ENCODE data around the gene SUSD3.

SUSD3 gene

DNA sequence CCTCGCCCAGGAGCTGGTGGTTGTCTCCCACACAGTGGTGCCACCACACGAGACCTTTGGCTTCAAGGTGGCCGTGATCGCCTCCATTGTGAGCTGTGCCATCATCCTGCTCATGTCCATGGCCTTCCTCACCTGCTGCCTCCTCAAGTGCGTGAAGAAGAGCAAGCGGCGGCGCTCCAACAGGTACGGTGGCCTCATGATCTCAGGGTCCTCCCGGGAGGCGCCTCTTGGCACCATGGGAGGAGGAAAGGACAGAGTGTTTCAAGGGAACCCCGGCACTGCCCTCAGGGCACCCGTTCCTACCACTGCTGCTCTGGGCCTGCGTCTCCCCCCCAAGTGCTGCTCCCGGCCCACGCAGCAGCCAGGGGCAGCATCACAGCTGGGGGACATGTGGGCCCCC is 19.3 kb downstream of the SUSD3 start:
- no peak for DNase-seq

DNA sequence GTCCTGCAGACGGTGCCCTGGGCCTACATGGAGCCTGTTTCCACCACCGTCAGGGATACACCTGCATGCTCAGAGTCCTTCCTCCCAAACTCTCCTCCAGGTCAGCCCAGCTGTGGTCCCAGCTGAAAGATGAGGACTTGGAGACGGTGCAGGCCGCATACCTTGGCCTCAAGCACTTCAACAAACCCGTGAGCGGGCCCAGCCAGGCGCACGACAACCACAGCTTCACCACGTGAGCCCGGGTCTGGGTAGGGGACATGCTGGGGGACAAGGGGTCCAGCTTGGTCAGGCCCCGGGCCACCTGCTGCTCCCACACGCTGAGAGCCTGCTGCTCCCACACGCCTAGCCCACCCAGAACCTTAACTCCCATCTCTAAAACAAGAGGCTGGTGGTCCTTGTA is 20.9 kb downstream of the SUSD3 start:
- no peak for DNase-seq

GRCh38 chr9:93080406-93080805 is 21.9 kb downstream of the SUSD3 start:
- DNase-seq: no peak

- no peak for DNase-seq
Measured at GRCh38 chr9:93081081-93081529, 22.6 kb downstream of the SUSD3 start.

DNA sequence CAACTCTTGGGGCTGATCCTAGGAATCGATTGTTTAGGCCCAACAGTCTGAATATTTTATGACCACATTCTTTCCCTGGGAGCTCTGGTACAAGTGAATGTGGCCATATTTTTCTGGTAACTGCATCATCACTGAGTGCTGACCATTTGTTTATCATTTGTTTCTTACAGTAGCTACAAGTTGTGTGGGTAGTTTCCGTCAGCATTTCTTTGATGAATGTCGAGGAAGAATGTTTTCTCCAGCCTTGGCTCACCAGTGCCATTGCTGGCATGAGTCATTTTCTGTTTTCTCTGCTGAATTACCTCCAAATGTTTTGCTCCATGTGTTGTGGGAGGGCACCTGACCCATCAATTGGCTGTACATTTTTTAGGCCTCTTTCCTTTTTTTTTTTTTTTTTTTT is 23.4 kb downstream of the SUSD3 start:
- no peak for DNase-seq

DNA sequence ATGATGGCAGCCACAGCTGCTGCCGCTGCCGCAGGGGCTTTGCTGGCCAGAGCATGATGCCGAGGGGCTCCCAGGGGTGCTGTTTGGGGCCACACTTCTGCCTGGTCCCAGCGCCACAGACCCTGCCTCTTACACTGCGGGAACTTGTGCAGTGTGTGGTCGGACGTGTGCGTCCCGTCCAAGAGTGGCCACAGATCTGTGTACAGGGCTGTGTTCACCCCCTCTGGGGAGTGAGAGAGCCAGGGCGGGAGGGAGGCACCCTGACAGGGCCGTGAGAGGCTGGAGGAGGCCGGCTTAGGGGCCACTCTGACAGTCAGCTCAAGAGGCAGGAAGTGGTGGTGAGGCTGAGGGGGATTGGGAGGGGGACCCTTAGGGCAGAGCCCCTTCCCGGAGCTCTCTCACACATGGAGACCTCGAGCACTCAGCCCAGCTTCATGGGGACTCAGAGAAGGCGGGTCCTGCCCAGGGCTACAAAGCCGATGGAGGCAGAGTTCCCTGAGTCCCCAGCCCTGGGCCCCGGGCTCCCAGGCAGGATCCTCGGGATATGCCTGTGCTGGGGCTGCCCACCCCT is 24.4 kb downstream of the SUSD3 start:
- no peak for DNase-seq

GRCh38 chr9:93083592-93084470 is 25.3 kb downstream of the SUSD3 start:
- DNase-seq: no peak

GRCh38 chr9:93084471-93084881 is 26.0 kb downstream of the SUSD3 start:
- DNase-seq: no peak

DNA sequence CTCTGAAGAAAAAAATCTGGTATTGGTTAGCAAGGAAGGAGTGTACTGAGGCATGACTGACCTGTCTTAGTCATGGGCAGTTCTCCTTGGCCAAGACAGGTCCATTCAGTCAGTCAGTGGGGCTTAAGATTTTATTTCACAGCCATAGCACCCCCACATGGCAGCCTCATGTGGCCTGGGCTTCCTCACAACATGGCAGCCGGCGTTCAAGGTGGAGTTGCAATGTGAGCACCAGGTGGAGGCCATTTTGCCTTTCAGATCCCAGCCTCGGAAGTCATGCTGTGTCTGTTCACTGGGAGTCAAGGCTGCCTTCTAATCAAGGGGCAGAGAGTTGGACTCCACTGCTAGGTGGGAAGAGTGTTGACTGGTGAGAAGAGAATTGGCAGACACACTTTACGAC is 27.2 kb downstream of the SUSD3 start:
- no peak for DNase-seq

DNA sequence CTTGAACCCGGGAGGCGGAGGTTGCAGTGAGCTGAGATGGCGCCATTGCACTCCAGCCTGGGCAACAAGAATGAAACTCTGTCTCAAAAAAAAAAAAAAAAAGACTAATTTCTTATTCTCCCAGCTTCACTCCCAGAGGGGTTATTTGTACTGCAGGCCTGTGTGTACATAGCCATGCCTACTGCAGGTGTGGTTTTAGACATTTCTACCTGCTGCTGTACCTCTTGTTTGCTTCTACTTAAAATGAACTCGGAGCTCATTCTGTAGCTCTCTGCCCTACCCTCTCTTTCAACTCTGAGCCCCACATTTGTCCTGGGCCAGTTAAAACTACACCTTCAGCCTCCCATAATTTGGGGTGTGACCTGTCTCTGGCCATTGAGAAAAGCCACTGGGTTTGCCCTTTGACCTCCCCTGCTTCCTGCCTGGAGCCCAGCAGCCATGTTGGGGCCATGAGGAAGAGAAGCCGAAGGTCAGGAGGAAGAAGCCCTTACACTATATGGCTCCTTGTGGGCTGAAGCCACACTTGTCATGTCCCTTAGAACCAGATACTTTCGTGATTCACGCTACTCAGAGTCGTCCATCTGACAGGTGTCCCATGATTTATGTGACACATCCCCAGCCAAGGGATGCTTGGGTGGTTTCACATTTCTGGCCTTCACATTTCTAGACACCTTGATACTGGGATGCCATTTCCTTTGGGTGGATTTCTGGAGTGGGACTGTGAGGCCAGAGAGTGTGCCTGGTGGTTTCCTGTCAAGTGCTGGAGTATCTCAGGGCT is 28.1 kb downstream of the SUSD3 start:
- DNase-seq: no peak

- no peak for DNase-seq
Measured at GRCh38 chr9:93087971-93088655, 29.6 kb downstream of the SUSD3 start.

DNA sequence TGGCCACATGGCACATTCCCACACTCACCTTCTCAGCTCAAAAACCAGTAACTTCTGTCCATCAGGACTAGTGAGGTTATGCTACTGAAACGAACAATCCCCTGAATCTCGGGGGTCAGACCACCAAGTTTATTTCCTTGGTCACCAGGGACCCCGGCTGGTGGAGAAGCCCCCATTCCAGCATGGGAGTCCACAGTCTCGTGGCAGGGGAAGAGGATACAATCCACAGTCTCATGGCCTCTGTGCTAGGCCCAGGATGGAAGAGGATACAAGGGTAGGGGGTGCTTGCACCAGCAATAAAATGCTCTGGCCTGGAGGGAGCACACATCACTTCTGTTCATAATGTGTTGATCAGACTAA is 30.1 kb downstream of the SUSD3 start:
- no peak for DNase-seq

DNA sequence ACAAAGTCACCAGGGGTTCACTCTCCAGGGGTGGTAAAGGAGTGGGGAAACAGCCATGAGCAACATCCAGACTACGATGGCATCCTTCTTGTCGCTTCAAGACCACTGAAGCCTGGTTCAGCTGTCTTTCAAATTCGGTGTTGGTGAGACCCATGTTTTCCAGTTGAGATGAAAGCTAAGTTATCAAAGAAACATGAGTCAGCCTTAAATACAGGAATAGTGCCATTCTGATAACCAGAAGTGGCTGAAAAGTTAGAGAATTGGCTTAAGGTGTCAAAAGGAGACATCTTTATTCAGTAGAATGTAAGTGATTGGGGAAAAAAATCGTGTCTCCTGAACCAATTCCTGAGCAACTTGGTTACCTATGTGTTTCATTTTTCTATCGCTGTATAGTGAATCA is 30.5 kb downstream of the SUSD3 start:
- no peak for DNase-seq

DNA sequence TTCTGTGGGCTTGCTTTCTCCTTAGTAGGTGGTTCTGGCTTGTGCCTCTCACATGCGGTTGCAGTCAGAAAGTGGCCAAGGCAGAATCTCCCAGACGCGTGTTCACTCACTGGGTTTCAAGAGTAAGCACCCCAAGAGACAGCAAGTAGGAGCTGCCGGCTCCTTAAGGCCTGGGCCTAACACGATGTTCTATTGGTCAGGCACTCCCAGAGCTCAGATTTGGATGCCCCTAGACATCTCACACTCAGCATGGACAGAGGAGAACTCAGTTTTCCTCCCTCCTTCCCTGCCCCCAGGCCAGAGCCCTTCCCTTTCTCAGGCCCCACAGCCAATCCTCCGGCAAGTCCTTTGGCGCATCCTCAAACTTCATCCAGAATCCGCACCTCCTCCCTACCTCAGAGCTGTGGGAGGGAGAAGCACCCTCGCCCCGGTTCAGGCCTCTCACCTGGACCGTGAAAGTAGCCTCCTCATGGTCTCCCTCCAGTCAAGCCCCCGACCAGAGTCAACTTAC is 31.0 kb downstream of the SUSD3 start:
- no peak for DNase-seq

DNA sequence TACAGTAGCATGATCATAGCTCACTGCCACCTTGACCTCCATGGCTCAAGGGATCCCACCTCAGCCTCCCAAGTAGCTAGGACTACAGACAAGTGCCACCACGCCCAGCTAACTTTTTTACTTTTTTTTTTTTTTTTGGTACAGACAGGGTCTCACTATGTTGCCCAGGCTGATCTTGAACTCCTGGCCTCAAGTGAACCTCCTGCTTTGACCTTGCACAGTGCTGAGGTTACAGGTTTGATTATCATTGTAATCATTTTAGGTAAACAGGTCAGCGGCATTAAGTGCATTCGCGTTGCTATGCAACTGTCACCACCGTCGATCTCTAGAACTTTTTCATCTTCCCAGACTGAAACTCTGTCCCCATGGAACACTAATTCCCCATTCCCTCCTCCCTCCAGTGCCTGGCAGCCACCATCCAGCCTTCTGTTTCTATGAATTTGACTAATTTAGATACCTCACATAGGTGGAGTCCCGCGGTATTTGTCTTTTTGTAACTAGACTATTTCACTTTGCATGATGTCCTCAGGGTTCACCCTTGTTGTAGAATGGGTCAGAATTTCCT is 31.7 kb downstream of the SUSD3 start:
- peak; percentile 13 to 48 for DNase-seq

DNA sequence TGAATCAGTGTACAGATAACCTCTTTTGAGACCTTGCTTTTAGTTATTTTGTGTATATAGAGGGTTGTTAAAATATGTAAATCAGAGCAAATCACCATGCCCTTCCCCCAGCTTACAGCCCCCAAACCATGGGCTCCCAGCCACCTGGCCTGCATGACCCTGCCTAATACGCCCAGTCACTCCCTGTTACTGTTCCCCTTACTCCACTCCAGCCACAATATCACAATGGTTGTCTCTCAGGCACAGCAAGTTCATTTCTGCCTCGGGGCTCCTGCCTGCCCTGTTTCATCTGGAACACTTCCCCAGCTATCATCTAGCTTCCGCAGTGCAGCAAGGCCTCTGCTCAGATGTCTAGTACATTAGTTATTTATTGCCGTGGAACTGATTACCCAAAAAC is 32.6 kb downstream of the SUSD3 start:
- no peak for DNase-seq

DNA sequence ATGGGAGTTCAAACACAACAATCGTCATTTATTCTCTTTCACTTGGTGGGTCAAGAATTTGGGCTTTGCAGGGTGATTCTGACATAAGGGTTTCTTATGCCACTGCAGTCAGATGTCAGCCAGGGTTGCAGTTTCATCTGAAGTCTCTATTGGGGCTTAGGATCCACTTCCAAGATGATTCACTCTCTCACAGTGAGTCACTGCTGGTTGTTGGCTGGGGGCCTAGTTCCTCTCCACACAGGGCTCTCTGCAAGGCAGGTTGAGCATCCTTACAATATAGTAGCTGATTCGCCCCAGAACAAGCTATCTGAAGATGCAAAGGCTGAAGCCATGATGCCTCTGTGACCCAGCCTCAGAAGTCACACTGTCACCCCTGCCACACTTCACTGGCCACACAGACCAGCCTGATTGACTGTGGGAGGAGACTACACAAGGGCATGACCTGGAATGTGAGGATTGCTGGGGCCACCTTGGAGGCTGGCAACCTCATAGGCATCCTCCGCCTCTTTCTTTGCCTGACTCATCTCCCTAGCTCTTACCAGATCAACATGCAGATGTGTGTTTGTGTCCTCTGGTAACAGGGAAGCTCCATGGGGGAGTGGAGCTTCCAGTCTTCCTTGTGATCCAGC is 33.1 kb downstream of the SUSD3 start:
- DNase-seq: no peak

GRCh38 chr9:93092251-93092991 is 33.9 kb downstream of the SUSD3 start:
- DNase-seq: no peak

DNA sequence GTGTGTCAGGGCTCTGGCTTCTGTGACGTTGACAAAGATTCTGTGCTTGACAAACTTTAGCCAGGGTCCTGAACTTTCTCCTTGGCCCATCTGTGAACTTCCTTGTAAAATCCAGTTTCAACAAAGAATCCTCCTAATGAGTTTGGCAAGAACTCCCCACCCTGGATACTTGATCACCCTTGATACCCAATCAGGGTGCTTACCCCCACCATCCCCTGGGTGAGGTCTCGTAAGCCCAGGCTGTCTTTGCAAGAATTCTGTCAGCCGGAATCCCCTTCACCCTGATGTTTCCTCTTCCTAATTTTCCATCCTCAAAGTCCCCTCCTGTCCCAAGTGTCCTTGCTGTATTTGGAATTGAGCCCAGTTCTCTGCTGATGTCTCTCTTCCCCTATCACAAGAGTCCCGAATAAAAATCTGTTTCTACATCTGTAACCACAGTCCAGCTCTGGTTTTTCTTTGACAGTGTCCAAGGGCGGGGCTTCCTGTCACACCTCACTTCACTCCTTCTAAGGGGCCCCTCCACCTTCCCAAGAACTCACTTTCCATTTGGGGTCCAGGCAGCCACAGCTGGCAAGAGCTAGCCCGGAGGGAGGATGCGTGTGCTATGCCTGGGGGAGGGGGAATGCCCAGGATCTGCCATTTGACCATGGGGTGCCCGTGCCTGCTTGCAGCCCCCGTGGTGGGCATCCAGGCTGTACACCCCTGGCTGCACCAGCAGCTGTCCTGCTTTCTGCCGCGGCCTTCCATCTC is 34.8 kb downstream of the SUSD3 start:
- DNase-seq: no peak

- DNase-seq: no peak
Measured at GRCh38 chr9:93093877-93094657, 35.6 kb downstream of the SUSD3 start.

All from NCI-H526 (cell line).